Measurements from ENCODE around the gene KCTD21. TPM values are rescaled to one million over a fixed set of nuclear protein-coding genes. Genes with fewer than 3 reads are reported as not detected.

Gene KCTD21
- total and polyA plus RNA-seq, 2 of the 4 experiments (the other 2 are of a cell fraction): 12.2 to 12.5 TPM

DNA sequence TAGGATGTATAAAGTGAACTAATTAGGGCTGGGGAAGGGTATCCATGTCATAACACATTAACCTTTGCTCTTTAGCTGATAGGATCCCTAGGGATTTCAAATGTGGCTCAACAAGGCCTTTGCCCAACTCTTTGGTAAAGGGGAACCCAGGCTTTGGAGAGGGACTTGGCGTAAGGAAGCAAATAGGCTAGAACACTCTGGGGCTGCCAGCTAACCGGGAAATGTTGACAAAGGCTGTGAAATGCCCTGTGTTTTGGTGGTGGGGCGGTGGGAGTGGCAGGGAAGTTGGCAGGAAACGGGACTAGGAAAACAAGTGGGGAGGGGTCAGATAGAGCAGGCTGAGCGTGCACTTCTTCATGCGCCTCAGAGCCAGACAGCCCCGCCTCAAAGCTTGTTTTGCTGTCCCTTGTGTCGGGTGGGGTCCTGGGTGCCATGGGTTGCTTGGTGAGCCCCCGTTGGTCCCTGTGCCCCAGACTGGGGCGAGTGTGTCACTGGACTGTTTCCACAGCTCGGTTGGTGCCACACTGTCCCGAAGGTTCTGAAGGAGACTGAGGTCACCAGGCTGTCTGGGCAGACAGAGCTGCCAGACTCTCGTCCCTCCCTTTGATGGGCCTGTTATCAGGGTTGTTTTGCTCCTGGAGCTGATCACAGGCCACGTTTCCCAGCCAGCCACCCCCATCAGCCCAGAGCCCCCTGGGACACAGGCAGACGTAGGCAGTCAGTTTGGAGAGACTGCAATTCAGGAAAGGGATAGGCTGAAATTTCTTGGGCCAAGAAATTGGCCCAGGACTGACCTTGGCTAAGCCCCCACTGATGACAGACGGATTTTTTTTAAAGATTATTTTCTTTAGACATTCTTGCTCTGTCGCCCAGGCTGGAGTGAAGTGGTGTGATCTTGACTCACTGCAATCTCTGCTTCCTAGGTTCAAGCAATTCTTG lies 19.6 kb downstream of the KCTD21 start:
- Histone ChIP-seq H3K4me1 (ENCODE audit: control insufficient read depth, insufficient read depth, low read length) (peaks cover 19% of the 10 kb centered on the region), H4K20me1 (ENCODE audit: insufficient read depth, low read length) (no peaks in the 10 kb centered on the region), H3K9me1 (ENCODE audit: insufficient read depth, low read length) (peaks cover 26% of the 10 kb centered on the region), H3K79me1 (ENCODE audit: low read depth in 1 of 2, low read length in 2 of 2) (peaks cover 0 to 26% of the 10 kb centered on the region in 2 experiments; a peak in 2 of 4 replicates), H3K4me3 (ENCODE audit: insufficient read depth, low read depth, low read length) (no peak overlapping the region), H3K9ac (ENCODE audit: low read depth, low read length) (peak overlapping the region; percentile 14; the same call in 1 of the 2 replicates), H4K8ac (ENCODE audit: low read depth in 2 of 2, low read length in 2 of 2) (peak overlapping the region; percentile 67 to 95), H2BK20ac (ENCODE audit: low read depth, low read length) (peak overlapping the region; percentile 97), H3K36me3 (ENCODE audit: control insufficient read depth, insufficient read depth, low read length) (peaks cover 18% of the 10 kb centered on the region), H2BK120ac (ENCODE audit: low read depth, low read length) (peak overlapping the region; percentile 96), H2BK5ac (ENCODE audit: low read depth, low read length, poor library complexity, severe bottlenecking) (peak overlapping the region; percentile 77), H2BK15ac (ENCODE audit: low read depth, low read length) (peak overlapping the region; percentile 94; the same call in 2 of the 3 replicates), H3K4ac (ENCODE audit: low read depth, low read length) (peak overlapping the region; percentile 93), H2AK9ac (replicated peaks; ENCODE audit: low read depth, low read length, poor library complexity) (peak overlapping the region; percentile 94), H2AK5ac (ENCODE audit: low read depth, low read length) (peak overlapping the region; percentile 85), H2AFZ (replicated peaks; ENCODE audit: low read length, poor library complexity) (peak overlapping the region; percentile 85), H3K18ac (ENCODE audit: low read depth, low read length) (peak overlapping the region; percentile 86), H3K27ac (ENCODE audit: insufficient read depth, low read length) (peak overlapping the region; percentile 93), H3K56ac (ENCODE audit: extremely low read depth, insufficient read depth, low read length) (no peak overlapping the region), H4K5ac (ENCODE audit: low read depth, low read length) (peak overlapping the region; percentile 90), H4K91ac (ENCODE audit: insufficient read depth, low read depth, low read length) (peak overlapping the region; percentile 85), H3K4me2 (ENCODE audit: low read depth, low read length) (peak overlapping the region; percentile 2; the same call in 1 of the 2 replicates), H3K14ac (replicated peaks; ENCODE audit: low read depth, low read length) (peak overlapping the region; percentile 92), H3K23ac (ENCODE audit: low read depth, low read length) (peak overlapping the region; percentile 84), H3K9me3 (ENCODE audit: control insufficient read depth, insufficient read depth, low read length) (no peaks in the 10 kb centered on the region), H3K27me3 (ENCODE audit: control insufficient read depth, insufficient read depth, low read length) (no peaks in the 10 kb centered on the region)
- TF ChIP-seq FOS (IDR thresholded peaks at IDR 0.05; ENCODE audit: low read depth, low read length) (no peak), BHLHE40 (IDR thresholded peaks at IDR 0.05; ENCODE audit: low read depth, low read length) (peak; percentile 12; the same call in 1 of the 2 replicates)
- dilution Hi-C loops (cut with HindIII; ENCODE audit: low sequenced_read_pairs, unreplicated experiment): no loop called here
- 74% methylated on average over 7 of the region's 17 CpGs; no CpG with 5 or more reads in 1 of the 2 experiments for WGBS, 2 experiments (ENCODE audit: extremely low coverage in 2 of 2, insufficient read length in 1 of 2)
- in situ Hi-C loops (cut with MboI; ENCODE audit: low sequenced_read_pairs): no loop called here
- DNase-seq (peak; percentile 88), ATAC-seq (ENCODE audit: low read depth) (peak; percentile 85)
- BruUV-seq (replicated peaks): no TSS peak
- intact Hi-C loops (cut with micrococcal nuclease): no loop called here
- ChIA-PET CTCF (interaction anchor here (0.9 kb wide), 1 partner anchor 13 kb away, joined by 3 read pairs; no protein-coding TSS in a partner anchor), POLR2A (ENCODE audit: unreplicated experiment) (no interaction called here)
